DOHH2 (cell line): ENCODE results near the gene NKPD1.
A peak's percentile ranks its signal among the peaks of the same experiment; 100 is the strongest.

ENCODE experiments used
- H3F3A ChIP-seq: fragments of 200-600 bp; sonication (generic), shearing (Covaris generic); 2 replicates; pipeline ENCODE4 v1.6.0; 2016; ENCODE audit warnings: antibody characterized with exemption, mild to moderate bottlenecking; ENCODE audit not compliant: control insufficient read depth, insufficient read depth
- H3K27ac ChIP-seq: fragments of 200-600 bp; sonication (generic); 2 replicates; pipeline ENCODE4 v1.5.1; 2014; ENCODE audit warnings: low read depth, mild to moderate bottlenecking, low read length, moderate library complexity
- H3K27me3 ChIP-seq: fragments of 200-600 bp; sonication (generic); 2 replicates; pipeline ENCODE4 v1.6.1; 2014; ENCODE audit warnings: mild to moderate bottlenecking, low read length, mixed read lengths; ENCODE audit not compliant: control insufficient read depth
- H3K36me3 ChIP-seq: fragments of 200-600 bp; sonication (generic); 2 replicates; pipeline ENCODE4 v1.6.1; 2014; ENCODE audit warnings: mild to moderate bottlenecking, low read length, moderate library complexity, mixed read lengths; ENCODE audit not compliant: control insufficient read depth
- H3K4me1 ChIP-seq: fragments of 200-600 bp; sonication (generic); 2 replicates; pipeline ENCODE4 v1.6.1; 2014; ENCODE audit warnings: mild to moderate bottlenecking, low read length, mixed read lengths; ENCODE audit not compliant: control insufficient read depth
- H3K4me2 ChIP-seq: fragments of 200-600 bp; sonication (generic); 2 replicates; pipeline ENCODE4 v1.6.0; 2014; ENCODE audit warnings: mild to moderate bottlenecking, low read length, moderate library complexity
- H3K4me3 ChIP-seq: fragments of 200-600 bp; sonication (generic); 2 replicates; pipeline ENCODE4 v1.5.1; 2014; ENCODE audit warnings: mild to moderate bottlenecking, low read length, mixed read lengths
- H3K79me2 ChIP-seq: fragments of 200-600 bp; sonication (generic); 2 replicates; pipeline ENCODE4 v1.6.1; 2014; ENCODE audit warnings: mild to moderate bottlenecking, low read length, mixed read lengths; ENCODE audit not compliant: control insufficient read depth
- H3K9me2 ChIP-seq: fragments of 200-600 bp; sonication (generic); replicated peaks from 2 replicates; pipeline ENCODE4 v1.6.1; 2014; ENCODE audit warnings: mild to moderate bottlenecking, low read length, mixed read lengths; ENCODE audit not compliant: control insufficient read depth
- H3K9me3 ChIP-seq: fragments of 200-600 bp; sonication (generic); 2 replicates; pipeline ENCODE4 v1.6.1; 2014; ENCODE audit warnings: antibody characterized with exemption, low read length, mixed read lengths; ENCODE audit not compliant: control insufficient read depth, insufficient read depth
- H4K20me1 ChIP-seq: fragments of 200-600 bp; sonication (generic); 2 replicates; pipeline ENCODE4 v1.6.0; 2014; ENCODE audit warnings: low read depth, mild to moderate bottlenecking, antibody characterized with exemption, low read length, moderate library complexity; ENCODE audit not compliant: control insufficient read depth, insufficient read depth
- EZH2phosphoT487 ChIP-seq: fragments of 200-600 bp; sonication (generic); IDR thresholded peaks from 2 replicates; pipeline ENCODE4 v1.6.1; 2017; ENCODE audit warnings: borderline replicate concordance, mild to moderate bottlenecking, antibody characterized with exemption, low read length, moderate library complexity, mixed read lengths
- TF ChIP-seq, protein P1 (sequence below): fragments of 200-600 bp; sonication (generic); IDR thresholded peaks from one replicate; pipeline ENCODE4 v1.5.1; 2014; ENCODE audit warnings: antibody characterized with exemption, mild to moderate bottlenecking, low read depth, low read length; ENCODE audit not compliant: poor library complexity, severe bottlenecking

The NKPD1 gene

DNA sequence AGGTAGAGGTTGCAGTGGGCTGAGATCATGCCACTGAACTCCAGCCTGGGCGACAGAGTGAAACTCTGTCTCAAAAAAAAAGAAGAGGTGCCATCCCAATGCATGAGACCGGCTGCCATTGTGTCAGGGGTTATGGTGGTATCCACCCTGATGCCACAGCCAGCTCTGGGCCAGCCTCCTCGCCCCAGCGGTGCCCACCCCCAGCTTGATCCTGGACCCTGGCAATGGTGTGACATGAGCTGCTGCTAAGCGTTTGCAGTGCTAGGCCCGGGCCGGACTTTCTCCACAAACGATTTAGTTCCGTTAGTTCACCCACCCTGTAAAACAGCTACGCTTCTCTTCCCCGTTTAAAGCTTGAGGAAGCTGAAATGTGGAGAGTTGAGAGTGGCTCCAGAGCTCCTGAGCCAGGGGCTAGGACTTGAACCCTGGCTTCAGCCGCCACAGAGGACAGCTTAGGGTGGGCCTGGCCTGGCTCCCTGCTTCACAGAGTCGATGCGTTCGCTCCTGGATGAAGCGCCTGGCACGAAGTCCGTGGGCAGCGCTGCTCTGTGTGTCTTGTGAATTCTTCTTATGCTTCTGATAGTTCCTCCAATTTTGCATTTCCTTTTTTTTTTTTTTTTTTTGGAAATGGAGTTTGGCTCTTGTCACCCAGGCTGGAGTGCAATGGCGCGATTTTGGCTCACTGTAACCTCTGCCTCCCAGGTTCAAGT lies 25.5 kb downstream of the NKPD1 start:
- H3K9me2 ChIP-seq = no peaks in the 10 kb centered on the region
- H3K36me3 ChIP-seq = peaks cover 10% of the 10 kb centered on the region
- H3K9me3 ChIP-seq = no peaks in the 10 kb centered on the region
- H4K20me1 ChIP-seq = no peaks in the 10 kb centered on the region
- H3K4me2 ChIP-seq = peak overlapping the region; percentile 68
- H3K27me3 ChIP-seq = no peaks in the 10 kb centered on the region
- H3K4me1 ChIP-seq = peaks cover 63% of the 10 kb centered on the region
- peaks cover 10% of the 10 kb centered on the region for H3F3A ChIP-seq
- TF ChIP-seq, protein P1, sequence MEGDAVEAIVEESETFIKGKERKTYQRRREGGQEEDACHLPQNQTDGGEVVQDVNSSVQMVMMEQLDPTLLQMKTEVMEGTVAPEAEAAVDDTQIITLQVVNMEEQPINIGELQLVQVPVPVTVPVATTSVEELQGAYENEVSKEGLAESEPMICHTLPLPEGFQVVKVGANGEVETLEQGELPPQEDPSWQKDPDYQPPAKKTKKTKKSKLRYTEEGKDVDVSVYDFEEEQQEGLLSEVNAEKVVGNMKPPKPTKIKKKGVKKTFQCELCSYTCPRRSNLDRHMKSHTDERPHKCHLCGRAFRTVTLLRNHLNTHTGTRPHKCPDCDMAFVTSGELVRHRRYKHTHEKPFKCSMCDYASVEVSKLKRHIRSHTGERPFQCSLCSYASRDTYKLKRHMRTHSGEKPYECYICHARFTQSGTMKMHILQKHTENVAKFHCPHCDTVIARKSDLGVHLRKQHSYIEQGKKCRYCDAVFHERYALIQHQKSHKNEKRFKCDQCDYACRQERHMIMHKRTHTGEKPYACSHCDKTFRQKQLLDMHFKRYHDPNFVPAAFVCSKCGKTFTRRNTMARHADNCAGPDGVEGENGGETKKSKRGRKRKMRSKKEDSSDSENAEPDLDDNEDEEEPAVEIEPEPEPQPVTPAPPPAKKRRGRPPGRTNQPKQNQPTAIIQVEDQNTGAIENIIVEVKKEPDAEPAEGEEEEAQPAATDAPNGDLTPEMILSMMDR = no peak
- TF ChIP-seq EZH2phosphoT487 = no peak
- peak overlapping the region; percentile 82 for H3K27ac ChIP-seq
- peaks cover 82% of the 10 kb centered on the region for H3K79me2 ChIP-seq
- peak overlapping the region; percentile 48 for H3K4me3 ChIP-seq

DNA sequence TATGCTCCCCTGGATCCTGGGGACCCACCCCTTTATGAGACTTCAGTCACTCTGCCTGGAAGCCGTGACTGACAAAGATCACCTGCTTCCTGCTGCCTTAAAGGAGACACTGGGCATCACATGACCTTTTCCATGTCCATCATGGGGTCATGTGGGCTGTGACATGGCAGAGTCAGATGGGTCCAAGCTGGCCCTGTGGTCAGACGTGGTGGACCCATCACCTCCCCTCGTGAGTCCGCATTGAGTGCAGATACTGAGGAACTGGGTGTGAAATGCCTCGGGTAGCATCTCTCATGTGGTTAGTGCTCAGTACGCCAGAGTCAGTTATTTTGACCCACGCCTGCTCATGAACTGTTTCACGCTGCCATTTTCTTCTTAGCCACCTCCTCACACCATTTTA lies 27.1 kb downstream of the NKPD1 start:
- Histone ChIP-seq H3K27ac (peak overlapping the region; percentile 82), H3K4me3 (peak overlapping the region; percentile 48), H3K27me3 (no peaks in the 10 kb centered on the region), H3K79me2 (peaks cover 89% of the 10 kb centered on the region), H3K9me2 (no peaks in the 10 kb centered on the region), H4K20me1 (no peaks in the 10 kb centered on the region), H3K9me3 (no peaks in the 10 kb centered on the region), H3K36me3 (peaks cover 10% of the 10 kb centered on the region), H3K4me1 (peaks cover 68% of the 10 kb centered on the region), H3K4me2 (peak overlapping the region; percentile 68), H3F3A (peaks cover 10% of the 10 kb centered on the region)
- TF ChIP-seq, protein P1 = no peak

DNA sequence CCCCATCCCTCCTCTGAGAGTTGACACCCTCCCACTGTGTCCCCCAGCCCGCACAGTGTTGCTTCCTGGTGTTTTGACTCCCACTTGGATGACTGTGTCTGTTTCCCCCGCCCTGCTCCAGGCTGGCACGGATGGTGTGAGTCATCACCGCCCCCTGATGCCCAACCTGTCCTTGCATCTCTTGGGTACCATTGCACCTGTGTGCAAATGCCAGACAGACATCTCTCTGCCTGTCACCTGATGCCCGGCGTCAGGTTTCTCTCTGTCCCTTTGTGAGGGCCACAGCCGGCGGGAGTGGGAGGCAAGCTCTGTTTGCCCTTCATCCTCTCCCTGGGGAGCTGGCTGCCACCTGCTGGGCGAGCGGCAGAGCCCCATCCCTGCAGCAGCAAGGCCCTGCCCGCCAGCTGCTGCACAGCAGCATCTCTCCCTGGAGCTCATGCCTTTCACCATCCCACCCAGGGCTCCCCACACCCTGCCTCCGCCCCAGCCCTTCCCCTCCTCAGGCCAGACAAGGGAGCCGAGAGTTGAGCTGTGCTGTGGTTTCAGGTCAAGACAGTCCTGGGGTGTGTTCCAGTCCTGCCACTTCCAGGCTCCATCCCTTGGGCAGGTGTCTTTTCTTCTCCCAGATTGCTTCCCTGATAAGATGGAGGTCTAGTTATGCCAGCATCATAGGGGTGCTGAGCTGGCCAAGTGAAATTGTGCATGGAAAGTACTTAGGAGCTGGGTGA lies 29.7 kb downstream of the NKPD1 start:
- peaks cover 46% of the 10 kb centered on the region for H3K4me1 ChIP-seq
- H3K27me3 ChIP-seq = no peaks in the 10 kb centered on the region
- no peak overlapping the region for H3K27ac ChIP-seq
- H3F3A ChIP-seq = peaks cover 14% of the 10 kb centered on the region
- H3K4me2 ChIP-seq = 0 out of 2 replicates have a peak overlapping the region, but pooled peaks have one; percentile 1
- TF ChIP-seq, protein P1 = peak; percentile 64
- TF ChIP-seq EZH2phosphoT487 = no peak
- peaks cover 86% of the 10 kb centered on the region for H3K79me2 ChIP-seq
- no peaks in the 10 kb centered on the region for H3K9me3 ChIP-seq
- no peak overlapping the region for H3K4me3 ChIP-seq
- peaks cover 8% of the 10 kb centered on the region; the same call in 1 of the 2 replicates for H4K20me1 ChIP-seq
- no peaks in the 10 kb centered on the region for H3K9me2 ChIP-seq
- no peaks in the 10 kb centered on the region for H3K36me3 ChIP-seq
